HG03565 (cell line): ENCODE measurements around the gene SRGAP3.

ENCODE experiments used
- ATAC-seq: cut with Tn5 transposase; IDR thresholded peaks from one replicate; pipeline ENCODE4 v1.9.1; 2021; ENCODE audit warnings: mild to moderate bottlenecking, moderate library complexity; ENCODE audit not compliant: unreplicated experiment

SRGAP3 gene

GRCh38 chr3:9151240-9151639 is 98.2 kb downstream of the SRGAP3 start:
- no peak for ATAC-seq

- no peak for ATAC-seq
Measured at GRCh38 chr3:9149566-9149965, 99.9 kb downstream of the SRGAP3 start.

GRCh38 chr3:9147896-9148266 is 101.6 kb downstream of the SRGAP3 start:
- ATAC-seq = no peak

GRCh38 chr3:9147215-9147895 is 102.1 kb downstream of the SRGAP3 start:
- peak; percentile 59 for ATAC-seq

DNA sequence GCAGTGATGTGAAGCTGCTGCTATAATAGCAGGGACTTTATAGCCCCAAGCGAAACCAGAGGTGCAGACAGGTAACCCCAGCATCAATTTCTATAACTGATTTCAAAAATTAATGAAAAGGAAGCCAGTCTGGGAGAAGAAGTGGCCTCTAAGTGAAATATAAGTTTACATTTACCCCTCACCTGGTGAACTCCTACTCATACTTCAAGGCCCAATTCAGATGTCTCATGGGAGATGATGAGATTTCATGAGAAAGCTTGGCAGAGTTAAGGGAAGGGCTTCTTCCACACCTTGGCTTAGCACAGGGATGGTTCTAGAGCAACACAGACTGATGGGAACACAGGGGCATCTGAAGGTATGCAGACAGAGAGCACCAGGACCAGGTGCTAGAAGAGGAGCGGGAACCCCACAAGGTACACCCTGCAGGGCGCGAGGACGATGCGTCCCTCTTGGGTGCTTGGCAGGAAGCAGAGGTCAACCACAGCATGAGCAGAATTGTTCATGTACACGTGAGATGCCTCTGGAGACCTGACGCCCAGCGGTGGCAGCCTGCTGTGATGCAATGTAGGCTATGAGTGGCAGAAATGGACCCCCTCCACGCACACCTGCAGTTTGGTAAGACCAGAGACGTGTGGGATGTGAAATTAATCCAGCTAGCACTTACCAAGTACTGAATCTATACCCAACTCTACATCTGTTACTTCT is 102.9 kb downstream of the SRGAP3 start:
- peak; percentile 58 for ATAC-seq

DNA sequence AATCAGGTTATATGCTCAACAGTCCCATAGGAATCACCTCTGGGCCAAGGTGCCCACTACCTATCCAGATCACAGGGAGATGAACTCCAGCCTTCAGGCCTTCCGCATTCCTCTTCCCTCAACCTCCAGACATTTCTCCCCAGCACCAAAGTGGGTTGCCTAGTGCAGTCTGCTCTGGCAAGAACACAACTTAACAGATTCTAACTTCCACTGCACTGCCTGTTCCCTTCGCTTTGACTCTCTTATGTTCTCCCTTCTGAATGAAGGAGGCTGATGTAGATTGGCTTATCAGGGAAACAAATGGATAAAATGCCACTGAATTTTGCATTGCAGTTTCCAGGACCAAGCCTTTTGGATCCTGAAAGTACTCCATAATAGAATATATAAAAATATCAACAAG is 106.3 kb downstream of the SRGAP3 start:
- ATAC-seq = no peak

GRCh38 chr3:9142362-9142761 is 107.1 kb downstream of the SRGAP3 start:
- ATAC-seq = no peak

- no peak for ATAC-seq
Measured at GRCh38 chr3:9141928-9142289, 107.5 kb downstream of the SRGAP3 start.

GRCh38 chr3:9139366-9139765 is 110.1 kb downstream of the SRGAP3 start:
- no peak for ATAC-seq

- ATAC-seq = no peak
Measured at GRCh38 chr3:9137676-9138075, 111.8 kb downstream of the SRGAP3 start.

GRCh38 chr3:9136746-9137465 is 112.5 kb downstream of the SRGAP3 start:
- ATAC-seq = no peak

- no peak for ATAC-seq
Measured at GRCh38 chr3:9135930-9136525, 113.4 kb downstream of the SRGAP3 start.

DNA sequence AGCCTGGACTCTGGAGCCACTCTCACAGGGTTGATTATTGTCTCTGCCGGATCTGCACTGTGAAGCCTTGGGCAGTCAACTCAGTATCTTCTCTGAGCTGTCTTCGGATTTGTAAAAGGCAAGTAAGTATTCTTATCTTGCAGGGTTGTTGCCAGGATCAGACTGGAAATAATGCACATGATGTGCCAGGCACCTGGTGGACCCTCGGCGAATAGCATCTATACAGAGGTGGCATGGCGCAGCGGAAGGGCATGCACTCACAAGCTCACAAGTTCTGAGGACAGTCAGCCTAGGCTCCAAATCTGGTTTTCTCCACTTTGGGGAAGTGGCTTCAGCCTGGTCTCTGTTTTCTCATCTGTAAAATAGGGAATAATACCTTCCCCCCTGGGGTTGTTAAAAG is 113.9 kb downstream of the SRGAP3 start:
- no peak for ATAC-seq

DNA sequence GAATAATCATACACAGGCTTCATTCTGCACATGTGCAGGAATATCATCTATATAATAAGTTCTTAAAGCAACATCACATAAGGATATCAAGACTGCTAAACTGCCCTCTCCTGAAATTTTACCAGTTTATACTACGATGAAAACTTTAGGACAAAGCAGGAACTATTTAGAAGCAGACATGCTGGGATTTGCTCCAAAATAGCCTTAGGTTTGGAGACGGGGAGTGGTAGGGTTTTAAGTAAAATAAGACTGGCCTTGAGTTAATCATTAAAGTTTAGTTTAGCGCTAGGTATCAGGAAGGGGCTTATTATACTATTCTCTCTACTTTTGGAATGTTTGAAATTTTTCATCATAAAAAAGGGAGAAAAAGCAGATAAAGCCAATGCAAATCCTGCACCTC is 115.8 kb downstream of the SRGAP3 start:
- no peak for ATAC-seq

- no peak for ATAC-seq
Measured at GRCh38 chr3:9130345-9131305, 118.8 kb downstream of the SRGAP3 start.

DNA sequence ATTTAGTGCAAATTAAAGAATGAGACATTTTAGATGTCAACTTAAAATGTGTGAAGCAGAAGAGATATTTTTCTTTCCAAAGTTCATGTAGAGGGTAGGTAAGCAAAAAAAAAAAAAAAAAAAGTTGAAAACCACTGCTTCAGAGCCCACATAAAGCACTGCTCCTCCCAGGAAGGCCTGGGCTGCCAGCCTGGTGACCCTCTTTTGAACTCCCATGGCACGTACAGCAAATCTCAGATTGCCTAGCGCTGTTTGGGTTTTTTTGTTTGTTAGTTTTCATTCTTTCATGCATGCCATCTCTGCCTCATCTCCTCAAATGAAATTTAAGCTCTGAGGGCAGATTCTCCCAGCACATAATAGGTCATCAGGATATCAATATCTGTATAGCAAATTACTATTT is 120.1 kb downstream of the SRGAP3 start:
- ATAC-seq = no peak

- ATAC-seq = no peak
Measured at GRCh38 chr3:9125278-9125951, 124.0 kb downstream of the SRGAP3 start.

GRCh38 chr3:9124730-9125129 is 124.7 kb downstream of the SRGAP3 start:
- ATAC-seq = no peak

GRCh38 chr3:9123840-9124239 is 125.6 kb downstream of the SRGAP3 start:
- no peak for ATAC-seq

DNA sequence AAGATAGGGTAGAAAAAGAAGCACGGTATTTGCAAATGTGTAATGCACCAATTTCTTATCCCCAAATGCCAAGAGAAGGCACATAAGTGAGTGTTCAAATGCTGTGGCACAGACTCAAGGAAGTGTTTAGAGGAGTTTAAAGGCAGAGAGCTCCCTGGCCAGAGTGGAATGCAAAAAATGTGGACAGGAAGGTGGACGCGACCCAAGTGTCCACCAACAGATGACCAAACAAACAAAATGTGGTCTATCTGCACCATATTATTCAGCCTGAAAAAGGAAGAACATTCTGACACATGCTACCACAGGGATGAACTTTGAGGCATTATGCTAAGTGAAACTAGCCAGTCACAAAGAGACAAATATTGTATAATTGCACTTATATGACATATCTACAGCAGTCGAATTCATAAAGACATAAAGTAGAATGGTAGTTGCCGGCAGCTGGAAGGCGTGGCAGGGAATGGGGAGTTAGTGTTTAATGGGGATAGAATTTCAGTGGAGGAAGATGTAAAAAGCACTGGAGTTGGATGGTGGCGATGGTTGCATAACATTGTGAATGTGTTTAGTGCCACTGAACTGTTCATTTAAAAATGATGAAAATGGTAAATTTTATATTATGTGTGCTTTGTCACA is 126.6 kb downstream of the SRGAP3 start:
- ATAC-seq = no peak
